ENCODE results near the gene HS6ST2.

Gene HS6ST2

GRCh38 chrX:132673331-132673730 is 285.1 kb downstream of the HS6ST2 start:
- DNase-seq (ENCODE audit: low spot score), result no peak

GRCh38 chrX:132671229-132671641 is 287.2 kb downstream of the HS6ST2 start:
- no peak for DNase-seq (ENCODE audit: low spot score)

- no peak for DNase-seq (ENCODE audit: low spot score)
Observed at GRCh38 chrX:132669142-132669541, 289.3 kb downstream of the HS6ST2 start.

GRCh38 chrX:132668178-132668577 is 290.3 kb downstream of the HS6ST2 start:
- no peak for DNase-seq (ENCODE audit: low spot score)

- no peak for DNase-seq (ENCODE audit: low spot score)
Observed at GRCh38 chrX:132665676-132666075, 292.8 kb downstream of the HS6ST2 start.

- DNase-seq (ENCODE audit: low spot score), result no peak
Observed at GRCh38 chrX:132664273-132664672, 294.2 kb downstream of the HS6ST2 start.

- DNase-seq (ENCODE audit: low spot score), result no peak
Observed at GRCh38 chrX:132662844-132663243, 295.6 kb downstream of the HS6ST2 start.

- no peak for DNase-seq (ENCODE audit: low spot score)
Observed at GRCh38 chrX:132657876-132658275, 300.6 kb downstream of the HS6ST2 start.

- no peak for DNase-seq (ENCODE audit: low spot score)
Observed at GRCh38 chrX:132652871-132653270, 305.6 kb downstream of the HS6ST2 start.

- DNase-seq (ENCODE audit: low spot score), result peak; percentile 1
Observed at GRCh38 chrX:132651421-132652086, 306.9 kb downstream of the HS6ST2 start.

- no peak for DNase-seq (ENCODE audit: low spot score)
Observed at GRCh38 chrX:132648895-132649294, 309.5 kb downstream of the HS6ST2 start.

GRCh38 chrX:132639446-132639845 is 319.0 kb downstream of the HS6ST2 start:
- DNase-seq (ENCODE audit: low spot score), result no peak

- no peak for DNase-seq (ENCODE audit: low spot score)
Observed at GRCh38 chrX:132638313-132638712, 320.1 kb downstream of the HS6ST2 start.

GRCh38 chrX:132636080-132636479 is 322.3 kb downstream of the HS6ST2 start:
- peak; percentile 32 for DNase-seq (ENCODE audit: low spot score)

GRCh38 chrX:132634521-132634920 is 323.9 kb downstream of the HS6ST2 start:
- no peak for DNase-seq (ENCODE audit: low spot score)

GRCh38 chrX:132631579-132632232 is 326.7 kb downstream of the HS6ST2 start:
- DNase-seq (ENCODE audit: low spot score), result peak; percentile 49

- no peak for DNase-seq (ENCODE audit: low spot score)
Observed at GRCh38 chrX:132624466-132624865, 334.0 kb downstream of the HS6ST2 start.

- DNase-seq (ENCODE audit: low spot score), result no peak
Observed at GRCh38 chrX:132623942-132624341, 334.5 kb downstream of the HS6ST2 start.

- DNase-seq (ENCODE audit: low spot score), result no peak
Observed at GRCh38 chrX:132623300-132623699, 335.1 kb downstream of the HS6ST2 start.

- peak; percentile 64 for DNase-seq (ENCODE audit: low spot score)
Observed at GRCh38 chrX:132622130-132622529, 336.3 kb downstream of the HS6ST2 start.

- no peak for DNase-seq (ENCODE audit: low spot score)
Observed at GRCh38 chrX:132618810-132619209, 339.6 kb downstream of the HS6ST2 start.

- DNase-seq (ENCODE audit: low spot score), result peak; percentile 24
Observed at GRCh38 chrX:132615391-132616131, 342.9 kb downstream of the HS6ST2 start.

GRCh38 chrX:132614297-132614696 is 344.1 kb downstream of the HS6ST2 start:
- DNase-seq (ENCODE audit: low spot score), result peak; percentile 7

All from SW480 (cell line).